A673 (cell line): ENCODE results near the gene SLC9A8.

Source experiments
- CTCF ChIP-seq: fragments of 300-800, 200-600 bp; sonication (generic); conservative IDR thresholded peaks from 2 replicates; pipeline ENCODE4 v1.5.1; 2017; ENCODE audit warnings: low read depth, mild to moderate bottlenecking, antibody characterized with exemption, low read length, moderate library complexity, mixed read lengths
- EZH2 ChIP-seq: fragments of 200-600 bp; sonication (generic); IDR thresholded peaks from 2 replicates; pipeline ENCODE4 v1.6.1; 2017; ENCODE audit warnings: borderline replicate concordance, low read depth, mild to moderate bottlenecking, mixed read lengths, antibody characterized with exemption, low read length; ENCODE audit not compliant: poor library complexity, severe bottlenecking

- TF ChIP-seq CTCF (no peak), EZH2 (no peak)
Measured at GRCh38 chr20:49870261-49870660, 57.6 kb downstream of the SLC9A8 start.
